NT2/D1 (cell line): ENCODE data around the gene FIG4.
"Not testable (repeated sequence)": the region's sequence is repeated elsewhere in the genome, so short reads cannot be mapped to it uniquely, and the experiment has no call there.

Source experiments
- DNase-seq: peaks from one replicate; pipeline ENCODE4 v3.0.0-alpha.2; 2011; ENCODE audit warnings: low read depth, low spot score
- H3K27me3 ChIP-seq: 2 replicates; pipeline ENCODE4 v1.6.0; 2011; ENCODE audit warnings: mild to moderate bottlenecking; ENCODE audit not compliant: insufficient read length, insufficient read depth
- H3K36me3 ChIP-seq: 2 replicates; pipeline ENCODE4 v1.6.1; 2011; ENCODE audit warnings: mild to moderate bottlenecking, low read length, mixed read lengths; ENCODE audit not compliant: insufficient read depth, insufficient read length
- H3K4me1 ChIP-seq: 2 replicates; pipeline ENCODE4 v1.5.1; 2011; ENCODE audit not compliant: insufficient read depth, insufficient read length
- H3K4me3 ChIP-seq: 2 replicates; pipeline ENCODE4 v1.5.1; 2011; ENCODE audit warnings: low read depth; ENCODE audit not compliant: insufficient read length
- H3K9ac ChIP-seq: 2 replicates; pipeline ENCODE4 v1.6.0; 2011; ENCODE audit warnings: low read depth; ENCODE audit not compliant: insufficient read length
- H3K9me3 ChIP-seq: 2 replicates; pipeline ENCODE4 v1.5.1; 2011; ENCODE audit warnings: mild to moderate bottlenecking, low read length; ENCODE audit not compliant: insufficient read depth
- SUZ12 ChIP-seq: IDR thresholded peaks from 2 replicates; pipeline ENCODE4 v1.6.1; 2011; ENCODE audit not compliant: insufficient read length, insufficient read depth; ENCODE audit errors: extremely low read depth
- YY1 ChIP-seq: IDR thresholded peaks from 2 replicates; pipeline ENCODE4 v1.6.1; 2011; ENCODE audit not compliant: insufficient read length, insufficient read depth
- ZNF274 ChIP-seq: IDR thresholded peaks from 2 replicates; pipeline ENCODE4 v1.6.1; 2011; ENCODE audit warnings: mild to moderate bottlenecking, low read depth, low read length

Gene FIG4

GRCh38 chr6:109739686-109740085, 48.6 kb downstream of the FIG4 start:
- peaks cover 5% of the 10 kb centered on the region for H3K4me1 ChIP-seq
- peaks cover 2% of the 10 kb centered on the region for H3K36me3 ChIP-seq
- no peaks in the 10 kb centered on the region for H3K9me3 ChIP-seq
- TF ChIP-seq YY1 (no peak), ZNF274 (no peak), SUZ12 (no peak)
- H3K9ac ChIP-seq = no peak overlapping the region
- DNase-seq = no peak
- no peak overlapping the region for H3K4me3 ChIP-seq
- H3K27me3 ChIP-seq = no peaks in the 10 kb centered on the region

- Histone ChIP-seq H3K27me3 (no peaks in the 10 kb centered on the region), H3K4me1 (peaks cover 3% of the 10 kb centered on the region), H3K9ac (no peak overlapping the region), H3K9me3 (no peaks in the 10 kb centered on the region), H3K4me3 (no peak overlapping the region), H3K36me3 (peaks cover under 1% of the 10 kb centered on the region)
- no peak for DNase-seq
- TF ChIP-seq YY1 (no peak), ZNF274 (no peak), SUZ12 (no peak)
These were observed 49.7 kb downstream of the FIG4 start for GRCh38 chr6:109740787-109741186.

GRCh38 chr6:109743739-109744138, 52.6 kb downstream of the FIG4 start:
- Histone ChIP-seq H3K27me3 (no peaks in the 10 kb centered on the region), H3K4me3 (no peak overlapping the region), H3K4me1 (no peaks in the 10 kb centered on the region), H3K9me3 (no peaks in the 10 kb centered on the region), H3K9ac (no peak overlapping the region), H3K36me3 (no peaks in the 10 kb centered on the region)
- TF ChIP-seq YY1 = no peak
- no peak for TF ChIP-seq SUZ12
- TF ChIP-seq ZNF274 = no peak
- DNase-seq = no peak

- not testable (repeated sequence) for H3K9ac ChIP-seq, H3K9me3 ChIP-seq, H3K4me1 ChIP-seq, DNase-seq, H3K4me3 ChIP-seq, H3K36me3 ChIP-seq, H3K27me3 ChIP-seq
These were observed 53.7 kb downstream of the FIG4 start for GRCh38 chr6:109744779-109745178.

- Histone ChIP-seq H3K27me3 (no peaks in the 10 kb centered on the region), H3K36me3 (no peaks in the 10 kb centered on the region), H3K9ac (no peak overlapping the region), H3K4me3 (no peak overlapping the region), H3K4me1 (no peaks in the 10 kb centered on the region), H3K9me3 (no peaks in the 10 kb centered on the region)
- no peak for TF ChIP-seq YY1
- DNase-seq = no peak
These were observed 56.1 kb downstream of the FIG4 start for GRCh38 chr6:109747221-109747620.

GRCh38 chr6:109759098-109759955, 68.2 kb downstream of the FIG4 start:
- Histone ChIP-seq H3K9me3 (no peaks in the 10 kb centered on the region), H3K36me3 (no peaks in the 10 kb centered on the region), H3K4me3 (no peak overlapping the region), H3K27me3 (no peaks in the 10 kb centered on the region), H3K9ac (no peak overlapping the region), H3K4me1 (no peaks in the 10 kb centered on the region)
- no peak for TF ChIP-seq YY1
- no peak for TF ChIP-seq ZNF274
- TF ChIP-seq SUZ12 = no peak
- no peak for DNase-seq

- DNase-seq = no peak
- H3K9ac ChIP-seq = no peak overlapping the region
- TF ChIP-seq SUZ12 (no peak), YY1 (no peak), ZNF274 (no peak)
- H3K9me3 ChIP-seq = no peaks in the 10 kb centered on the region
- H3K4me3 ChIP-seq = no peak overlapping the region
- H3K4me1 ChIP-seq = no peaks in the 10 kb centered on the region
- no peaks in the 10 kb centered on the region for H3K36me3 ChIP-seq
- H3K27me3 ChIP-seq = no peaks in the 10 kb centered on the region
These were observed 69.1 kb downstream of the FIG4 start for GRCh38 chr6:109760208-109760607.
